Measurements from ENCODE around the gene BCL7B. TPM values are rescaled to one million over a fixed set of nuclear protein-coding genes. Genes with fewer than 3 reads are reported as not detected.
"Not testable (repeated sequence)": the region's sequence is repeated elsewhere in the genome, so short reads cannot be mapped to it uniquely, and the experiment has no call there.

BCL7B gene
- total and polyA plus RNA-seq, 10 of the 15 experiments (the other 5 are each of a cell fraction or from before 2014, with no cell fraction given), result 10.9 to 61.8 (median 50.2) TPM

- Histone ChIP-seq H3K27me3 (replicated peaks in 1 of 2; ENCODE audit: control insufficient read depth in 2 of 2, insufficient read depth in 2 of 2, low read length in 1 of 2) (no peaks in the 10 kb centered on the region), H3K4me3 (peak overlapping the region; percentile 98), H3K27ac (ENCODE audit: control insufficient read depth, insufficient read depth) (peak overlapping the region; percentile 97), H3K36me3 (ENCODE audit: control insufficient read depth in 2 of 2, insufficient read depth in 2 of 2, low read length in 1 of 2) (peaks cover 0 to 2% of the 10 kb centered on the region in 2 experiments; a peak in 1 of 4 replicates), H2AFZ (ENCODE audit: control insufficient read depth, low read depth, low read length) (peak overlapping the region; percentile 37; the same call in 1 of the 2 replicates), H3K9me3 (replicated peaks; ENCODE audit: control insufficient read depth, insufficient read depth, low read length) (no peaks in the 10 kb centered on the region), H3K4me2 (ENCODE audit: control insufficient read depth, insufficient read depth) (peak overlapping the region; percentile 72), H4K20me1 (ENCODE audit: control insufficient read depth, insufficient read depth) (no peaks in the 10 kb centered on the region), H3K4me1 (ENCODE audit: control insufficient read depth, insufficient read depth, low read length) (peaks cover 18% of the 10 kb centered on the region), H3K9ac (ENCODE audit: control insufficient read depth, insufficient read depth, low read length) (peak overlapping the region; percentile 91), H3K79me2 (ENCODE audit: control insufficient read depth, insufficient read depth, low read length) (peaks cover 37% of the 10 kb centered on the region)
- SMC1A ChIA-PET (ENCODE audit: uncharacterized antibody, unreplicated experiment), result interaction anchor here (1.1 to 1.5 kb wide), 3 partner anchors 10 to 36 kb away, joined by 3 to 5 read pairs (median 4); no protein-coding TSS in a partner anchor
- TSS peak; percentile 68 for BruUV-seq (replicated peaks)
- ATAC-seq (no peak), FAIRE-seq (no peak), DNase-seq (ENCODE audit: low read depth, low spot score) (no peak)
- RAD21 ChIA-PET (ENCODE audit: unreplicated experiment), result interaction anchor here (1.1 to 4.1 kb wide), 6 partner anchors 9 to 35 kb away, joined by 3 to 21 read pairs (median 4); partner anchors contain the start of genes BAZ1B and TBL2
- in situ Hi-C loops (cut with MboI), result no loop called here
- intact Hi-C loops (cut with micrococcal nuclease; ENCODE audit: unreplicated experiment), result loop anchor here (1.0 to 2.0 kb wide), 2 partner anchors 22 to 34 kb away; partner anchors contain the start of genes BAZ1B and TBL2
- WGBS (ENCODE audit: insufficient coverage, insufficient replicate concordance, low lambda C conversion rate, missing lambda C conversion rate), result 14% methylated on average over 28 of the region's 28 CpGs
- TF ChIP-seq PML (IDR thresholded peaks at IDR 0.05; ENCODE audit: low read length) (peak; percentile 2; the same call in 1 of the 2 replicates), RCOR1 (conservative IDR thresholded peaks at IDR 0.05; ENCODE audit: low read depth, low read length) (no peak)
- POLR2A ChIA-PET, result interaction anchor here (0.6 to 3.7 kb wide), 6 partner anchors 9 to 38 kb away, joined by 3 to 41 read pairs (median 4); partner anchors contain the start of genes BAZ1B and TBL2
- CTCF ChIA-PET, result interaction anchor here (1.5 to 1.8 kb wide), 2 partner anchors 31 to 35 kb away, joined by 4 to 8 read pairs; partner anchors contain the start of gene BAZ1B
These were observed 1.0 kb downstream of the BCL7B start for GRCh38 chr7:73556208-73557107.

DNA sequence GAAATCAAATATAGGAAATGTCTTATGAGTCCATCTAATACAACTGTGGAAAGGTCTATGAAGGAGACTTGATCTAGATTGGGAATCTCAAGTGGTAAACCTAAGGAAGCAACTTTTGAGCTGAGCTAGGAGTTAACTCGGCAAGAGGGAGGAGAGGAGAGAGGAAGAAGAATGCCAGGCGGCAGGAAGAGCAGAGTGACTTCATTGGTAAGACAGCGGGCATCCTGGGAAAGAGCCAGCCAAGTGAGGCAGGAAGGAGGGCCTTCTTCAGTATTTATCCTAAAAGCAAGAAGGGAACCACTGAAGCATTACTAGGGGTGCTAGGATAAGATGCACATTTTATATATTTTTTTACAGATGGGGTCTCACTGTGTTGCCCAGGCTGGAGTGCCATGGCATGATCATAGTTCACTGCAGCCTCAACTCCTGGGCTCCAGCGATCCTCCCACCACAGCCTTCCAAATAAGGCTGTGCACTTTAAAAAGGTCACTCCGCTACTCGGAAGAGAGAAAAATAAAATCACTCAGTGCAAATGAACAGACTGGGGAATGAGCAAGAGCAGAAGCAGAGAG, 2.0 kb downstream of the BCL7B start:
- BruUV-seq (replicated peaks), result no TSS peak
- ChIA-PET SMC1A (ENCODE audit: uncharacterized antibody, unreplicated experiment) (interaction anchor here (0.8 to 1.4 kb wide), 2 partner anchors 30 kb away, joined by 3 to 5 read pairs; no protein-coding TSS in a partner anchor), RAD21 (ENCODE audit: unreplicated experiment) (interaction anchor here (1.1 to 1.5 kb wide), 3 partner anchors 8 to 33 kb away, joined by 3 to 6 read pairs (median 3); partner anchors contain the start of gene TBL2), CTCF (interaction anchor here (0.7 to 1.8 kb wide), 3 partner anchors 11 to 34 kb away, joined by 3 to 8 read pairs (median 4); partner anchors contain the start of gene BAZ1B), POLR2A (interaction anchor here (0.6 to 3.7 kb wide), 3 partner anchors 20 to 34 kb away, joined by 3 to 41 read pairs (median 4); partner anchors contain the start of gene BAZ1B)
- Histone ChIP-seq H3K9me3 (replicated peaks; ENCODE audit: control insufficient read depth, insufficient read depth, low read length) (no peaks in the 10 kb centered on the region), H2AFZ (ENCODE audit: control insufficient read depth, low read depth, low read length) (no peak overlapping the region), H3K36me3 (ENCODE audit: control insufficient read depth in 2 of 2, insufficient read depth in 2 of 2, low read length in 1 of 2) (peaks cover 0 to 6% of the 10 kb centered on the region in 2 experiments; a peak in 1 of 4 replicates), H3K27me3 (replicated peaks in 1 of 2; ENCODE audit: control insufficient read depth in 2 of 2, insufficient read depth in 2 of 2, low read length in 1 of 2) (no peaks in the 10 kb centered on the region), H3K79me2 (ENCODE audit: control insufficient read depth, insufficient read depth, low read length) (peaks cover 37% of the 10 kb centered on the region), H3K4me2 (ENCODE audit: control insufficient read depth, insufficient read depth) (peak overlapping the region; percentile 72), H3K9ac (ENCODE audit: control insufficient read depth, insufficient read depth, low read length) (peak overlapping the region; percentile 91; the same call in 1 of the 2 replicates), H3K4me3 (peak overlapping the region; percentile 98), H3K27ac (ENCODE audit: control insufficient read depth, insufficient read depth) (no peak overlapping the region), H3K4me1 (ENCODE audit: control insufficient read depth, insufficient read depth, low read length) (peaks cover 17% of the 10 kb centered on the region), H4K20me1 (ENCODE audit: control insufficient read depth, insufficient read depth) (no peaks in the 10 kb centered on the region)
- in situ Hi-C loops (cut with MboI) (no loop called here), intact Hi-C loops (cut with micrococcal nuclease; ENCODE audit: unreplicated experiment) (no loop called here)
- ATAC-seq, result no peak
- WGBS (ENCODE audit: insufficient coverage, insufficient replicate concordance, low lambda C conversion rate, missing lambda C conversion rate), result 72% methylated on average over 6 of the region's 6 CpGs
- no peak for DNase-seq (ENCODE audit: low read depth, low spot score)
- no peak for TF ChIP-seq ZNF207 (IDR thresholded peaks at IDR 0.05; ENCODE audit: borderline replicate concordance)
- TF ChIP-seq KAT2A (conservative IDR thresholded peaks at IDR 0.05; ENCODE audit: control insufficient read depth, low read depth, low read length), result no peak
- FAIRE-seq, result no peak

DNA sequence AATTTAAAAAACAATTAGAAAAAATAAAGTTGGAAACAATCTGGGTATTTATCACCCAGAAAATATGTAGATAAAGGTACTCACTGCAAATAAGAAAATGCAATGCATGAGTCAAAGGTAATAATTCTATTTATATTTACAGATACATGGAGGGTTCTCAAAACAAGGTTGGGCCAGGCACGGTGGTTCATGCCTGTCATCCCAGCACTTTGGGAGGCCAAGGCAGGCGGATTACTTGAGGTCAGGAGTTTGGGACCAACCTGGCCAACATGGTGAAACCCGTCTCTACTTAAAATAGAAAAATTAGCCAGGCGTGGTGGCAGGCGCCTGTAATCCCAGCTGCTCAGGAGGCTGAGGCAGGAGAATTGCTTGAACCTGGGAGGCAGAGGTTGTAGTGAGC, 7.4 kb downstream of the BCL7B start:
- H3K27me3 ChIP-seq (replicated peaks in 1 of 2; ENCODE audit: control insufficient read depth in 2 of 2, insufficient read depth in 2 of 2, low read length in 1 of 2); POLR2A ChIA-PET; H3K4me2 ChIP-seq (ENCODE audit: control insufficient read depth, insufficient read depth); CTCF ChIA-PET; H3K4me3 ChIP-seq; in situ Hi-C loops (cut with MboI); FAIRE-seq; H3K4me1 ChIP-seq (ENCODE audit: control insufficient read depth, insufficient read depth, low read length); intact Hi-C loops (cut with micrococcal nuclease; ENCODE audit: unreplicated experiment); H4K20me1 ChIP-seq (ENCODE audit: control insufficient read depth, insufficient read depth); DNase-seq (ENCODE audit: low read depth, low spot score); H3K9ac ChIP-seq (ENCODE audit: control insufficient read depth, insufficient read depth, low read length); BruUV-seq (replicated peaks); ATAC-seq; H3K9me3 ChIP-seq (replicated peaks; ENCODE audit: control insufficient read depth, insufficient read depth, low read length); H3K27ac ChIP-seq (ENCODE audit: control insufficient read depth, insufficient read depth); H2AFZ ChIP-seq (ENCODE audit: control insufficient read depth, low read depth, low read length): not testable (repeated sequence)
- H3K36me3 ChIP-seq (ENCODE audit: control insufficient read depth in 2 of 2, insufficient read depth in 2 of 2, low read length in 1 of 2), result peaks cover 2 to 24% of the 10 kb centered on the region in 2 experiments
- 71% methylated on average over 5 of the region's 5 CpGs for WGBS (ENCODE audit: insufficient coverage, insufficient replicate concordance, low lambda C conversion rate, missing lambda C conversion rate)
- RAD21 ChIA-PET (ENCODE audit: unreplicated experiment), result interaction anchor here (0.7 kb wide), 1 partner anchor 29 kb away, joined by 4 read pairs; no protein-coding TSS in a partner anchor
- SMC1A ChIA-PET (ENCODE audit: uncharacterized antibody, unreplicated experiment), result interaction anchor here (1.2 kb wide), 1 partner anchor 14 kb away, joined by 3 read pairs; no protein-coding TSS in a partner anchor
- peaks cover 33% of the 10 kb centered on the region for H3K79me2 ChIP-seq (ENCODE audit: control insufficient read depth, insufficient read depth, low read length)
